Measurements from ENCODE around the gene STRBP. TPM values are rescaled to one million over a fixed set of nuclear protein-coding genes. Genes with fewer than 3 reads are reported as not detected.

Gene STRBP
- total RNA-seq, 1 experiment from 2014 or later, result 74.0 TPM

GRCh38 chr9:123290764-123291163, 22.4 kb upstream of the STRBP start:
- no peak overlapping the region for H3K23ac ChIP-seq (ENCODE audit: insufficient read length, low read depth, low read length)
- no peaks in the 10 kb centered on the region for H3K27me3 ChIP-seq (ENCODE audit: insufficient read depth, low read length)
- H3K4me3 Mint-ChIP-seq, result no peak overlapping the region
- H2BK12ac ChIP-seq (ENCODE audit: insufficient read length, low read depth, low read length), result no peak overlapping the region
- H3K27ac ChIP-seq (ENCODE audit: insufficient read length, low read depth, low read length), result no peak overlapping the region
- no peak overlapping the region for H3K14ac ChIP-seq (ENCODE audit: insufficient read depth, low read length)
- H2BK20ac ChIP-seq (ENCODE audit: low read depth, low read length, poor library complexity, severe bottlenecking), result no peak overlapping the region
- no peak overlapping the region for H3K9ac ChIP-seq (ENCODE audit: extremely low read depth, insufficient read length, low read length)
- DNase-seq, result no peak
- H3K79me2 ChIP-seq (ENCODE audit: insufficient read depth, low read length), result no peaks in the 10 kb centered on the region
- H3K27me3 Mint-ChIP-seq (ENCODE audit: low read depth), result no peaks in the 10 kb centered on the region; the same call in 1 of the 2 replicates
- H4K20me1 ChIP-seq (ENCODE audit: control insufficient read depth, insufficient read depth, insufficient read length), result no peaks in the 10 kb centered on the region
- no peaks in the 10 kb centered on the region for H3K23me2 ChIP-seq (ENCODE audit: insufficient read length, low read depth, low read length, poor library complexity, severe bottlenecking)
- H3K4me2 ChIP-seq (ENCODE audit: insufficient read depth, insufficient read length, low read length), result no peak overlapping the region
- H3K9me3 ChIP-seq (ENCODE audit: control insufficient read depth, low read depth, low read length), result no peaks in the 10 kb centered on the region
- WGBS (ENCODE audit: extremely low coverage, insufficient read length, low lambda C conversion rate), result no CpG with 5 or more reads among the region's 3 CpGs
- peaks cover 7 to 8% of the 10 kb centered on the region in 2 experiments; a peak in 3 of 4 replicates for H3K4me1 Mint-ChIP-seq
- H3K79me1 ChIP-seq (ENCODE audit: insufficient read depth, low read depth, low read length, poor library complexity, severe bottlenecking), result no peaks in the 10 kb centered on the region
- H3K18ac ChIP-seq (ENCODE audit: insufficient read length, low read depth, low read length), result no peak overlapping the region
- no peak overlapping the region for H2BK5ac ChIP-seq (ENCODE audit: insufficient read length, low read length)
- H3K9me3 Mint-ChIP-seq, result no peaks in the 10 kb centered on the region
- no peak overlapping the region for H4K91ac ChIP-seq (ENCODE audit: insufficient read length, low read depth, low read length)
- no peak overlapping the region for H2BK15ac ChIP-seq (ENCODE audit: low read depth, low read length)
- no peak overlapping the region for H4K8ac ChIP-seq (replicated peaks; ENCODE audit: insufficient read length, low read depth, low read length)
- no peak overlapping the region for H2BK120ac ChIP-seq (ENCODE audit: low read depth, low read length, poor library complexity, severe bottlenecking)
- H2AFZ ChIP-seq (ENCODE audit: low read length), result no peak overlapping the region
- TF ChIP-seq, protein P1, sequence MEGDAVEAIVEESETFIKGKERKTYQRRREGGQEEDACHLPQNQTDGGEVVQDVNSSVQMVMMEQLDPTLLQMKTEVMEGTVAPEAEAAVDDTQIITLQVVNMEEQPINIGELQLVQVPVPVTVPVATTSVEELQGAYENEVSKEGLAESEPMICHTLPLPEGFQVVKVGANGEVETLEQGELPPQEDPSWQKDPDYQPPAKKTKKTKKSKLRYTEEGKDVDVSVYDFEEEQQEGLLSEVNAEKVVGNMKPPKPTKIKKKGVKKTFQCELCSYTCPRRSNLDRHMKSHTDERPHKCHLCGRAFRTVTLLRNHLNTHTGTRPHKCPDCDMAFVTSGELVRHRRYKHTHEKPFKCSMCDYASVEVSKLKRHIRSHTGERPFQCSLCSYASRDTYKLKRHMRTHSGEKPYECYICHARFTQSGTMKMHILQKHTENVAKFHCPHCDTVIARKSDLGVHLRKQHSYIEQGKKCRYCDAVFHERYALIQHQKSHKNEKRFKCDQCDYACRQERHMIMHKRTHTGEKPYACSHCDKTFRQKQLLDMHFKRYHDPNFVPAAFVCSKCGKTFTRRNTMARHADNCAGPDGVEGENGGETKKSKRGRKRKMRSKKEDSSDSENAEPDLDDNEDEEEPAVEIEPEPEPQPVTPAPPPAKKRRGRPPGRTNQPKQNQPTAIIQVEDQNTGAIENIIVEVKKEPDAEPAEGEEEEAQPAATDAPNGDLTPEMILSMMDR (conservative IDR thresholded peaks at IDR 0.05), result no peak
- no peaks in the 10 kb centered on the region for H3K4me1 ChIP-seq (ENCODE audit: insufficient read depth, low read length)
- no peak overlapping the region for H3K27ac Mint-ChIP-seq
- no peak overlapping the region for H3K4ac ChIP-seq (ENCODE audit: low read depth, low read length)
- no peak overlapping the region for H2AK5ac ChIP-seq (ENCODE audit: insufficient read length, low read length)
- H3K36me3 Mint-ChIP-seq (ENCODE audit: insufficient read depth in 1 of 3, low read depth in 3 of 3), result no peaks in the 10 kb centered on the region
- H3K56ac ChIP-seq (ENCODE audit: insufficient read length, low read depth, low read length), result no peak overlapping the region
- H3T11ph ChIP-seq (ENCODE audit: low read length), result no peak overlapping the region
- no peak overlapping the region for H4K5ac ChIP-seq (ENCODE audit: insufficient read length, low read depth, low read length)
